SK-N-SH (cell line): ENCODE results near the gene PLSCR2. TPM values are rescaled to one million over a fixed set of nuclear protein-coding genes. Genes with fewer than 3 reads are reported as not detected.

Experiments
- CTCF ChIA-PET: fragments of 300-600, 350-600 bp; formaldehyde crosslinking; extraction: SDS; loops from one replicate; lab custom pipeline; 2021; lab: Yijun Ruan, JAX
- POLR2A ChIA-PET: fragments of 350-600 bp; sonication (Branson Sonifier 250); formaldehyde crosslinking; extraction: SDS; loops from one replicate; lab custom pipeline; 2020; ENCODE audit warnings: antibody characterized with exemption, inconsistent platforms; lab: Yijun Ruan, JAX
- DNase-seq: peaks from one replicate; pipeline ENCODE4 v3.0.0; 2012
- H2AFZ ChIP-seq: fragments of 200-600 bp; sonication (generic); 2 replicates; pipeline ENCODE4 v1.8.1; 2016; ENCODE audit warnings: antibody characterized with exemption, mild to moderate bottlenecking, low read depth
- H3F3A ChIP-seq: fragments of 200-600 bp; sonication (generic); replicated peaks from 2 replicates; pipeline ENCODE3; 2016; ENCODE audit warnings: antibody characterized with exemption, mild to moderate bottlenecking; ENCODE audit not compliant: insufficient read depth
- H3K27ac ChIP-seq, 2 experiments: fragments of 200-500 bp in 1 of 2; fragments of 200-600 bp in 1 of 2; sonication (Bioruptor generic) in 1 of 2; sonication (generic), shearing (Covaris generic) in 1 of 2; 2 replicates each; pipeline versions ENCODE4 v1.5.1 to v1.6.1; 2014 to 2016; ENCODE audit warnings: low read depth in 2 of 2, inconsistent platforms in 1 of 2, low read length in 1 of 2, mild to moderate bottlenecking in 1 of 2, mixed read lengths in 1 of 2
- H3K27me3 ChIP-seq: fragments of 200-600 bp; sonication (generic), shearing (Covaris generic); 2 replicates; pipeline ENCODE4 v1.6.1; 2016; ENCODE audit warnings: mixed run types; ENCODE audit not compliant: insufficient read depth
- H3K36me3 ChIP-seq, 2 experiments: fragments of 200-500 bp in 1 of 2; fragments of 200-600 bp in 1 of 2; sonication (Bioruptor generic) in 1 of 2; sonication (generic) in 1 of 2; replicated peaks in 1 of 2; 2 replicates each; pipeline versions ENCODE3 to v1.5.1; 2014 to 2016; ENCODE audit warnings: low read length in 1 of 2, mild to moderate bottlenecking in 1 of 2; ENCODE audit not compliant: insufficient read depth in 2 of 2, control insufficient read depth in 1 of 2
- H3K4me1 ChIP-seq, 2 experiments: fragments of 200-500 bp in 1 of 2; fragments of 200-600 bp in 1 of 2; sonication (Bioruptor generic) in 1 of 2; sonication (generic), shearing (Covaris generic) in 1 of 2; 2 replicates each; pipeline versions ENCODE4 v1.5.1 to v1.6.1; 2014 to 2016; ENCODE audit warnings: low read depth in 1 of 2, low read length in 1 of 2, mixed run types in 1 of 2; ENCODE audit not compliant: insufficient read depth in 2 of 2, control insufficient read depth in 1 of 2
- H3K4me2 ChIP-seq: fragments of 200-600 bp; sonication (generic), shearing (Covaris generic); 2 replicates; pipeline ENCODE4 v1.6.1; 2017; ENCODE audit warnings: mixed run types
- H3K4me3 ChIP-seq, 2 experiments: fragments of 200-500 bp in 1 of 2; fragments of 200-600 bp in 1 of 2; sonication (Bioruptor generic) in 1 of 2; sonication (generic), shearing (Covaris generic) in 1 of 2; 2 replicates each; pipeline versions ENCODE4 v1.5.1 to v1.8.1; 2014 to 2016; ENCODE audit warnings: low read depth in 2 of 2, inconsistent platforms in 1 of 2, low read length in 1 of 2, mild to moderate bottlenecking in 1 of 2, mixed read lengths in 1 of 2, moderate library complexity in 1 of 2
- H3K79me2 ChIP-seq: fragments of 200-600 bp; sonication (generic); 2 replicates; pipeline ENCODE4 v1.8.1; 2017; ENCODE audit warnings: mild to moderate bottlenecking; ENCODE audit not compliant: insufficient read depth
- H3K9ac ChIP-seq: fragments of 200-600 bp; sonication (generic); 2 replicates; pipeline ENCODE4 v1.6.1; 2017; ENCODE audit warnings: mixed run types
- H3K9me2 ChIP-seq: fragments of 200-600 bp; sonication (generic); 2 replicates; pipeline ENCODE4 v1.6.1; 2017; ENCODE audit warnings: mixed run types
- H3K9me3 ChIP-seq: fragments of 200-600 bp; sonication (generic); 2 replicates; pipeline ENCODE4 v1.6.1; 2017; ENCODE audit warnings: mixed run types, mild to moderate bottlenecking, moderate library complexity
- H4K20me1 ChIP-seq: fragments of 200-600 bp; sonication (generic); 2 replicates; pipeline ENCODE4 v1.6.1; 2017; ENCODE audit warnings: mild to moderate bottlenecking, mixed run types; ENCODE audit not compliant: insufficient read depth
- CHD2 ChIP-seq: fragments of 150-350 bp; IDR thresholded peaks from 2 replicates; pipeline ENCODE4 v1.6.1; 2018; ENCODE audit warnings: low read length; ENCODE audit not compliant: partially characterized antibody
- EP300 ChIP-seq, 2 experiments: IDR thresholded peaks; 2 replicates each; pipeline versions ENCODE4 v1.4.0 to v1.6.1; 2012; ENCODE audit warnings: borderline replicate concordance in 1 of 2, low read depth in 1 of 2, low read length in 1 of 2
- FOSL2 ChIP-seq: IDR thresholded peaks from 2 replicates; pipeline ENCODE4 v1.4.0; 2012; ENCODE audit warnings: low read depth, mild to moderate bottlenecking, moderate library complexity, borderline replicate concordance
- FOXM1 ChIP-seq: IDR thresholded peaks from 2 replicates; pipeline ENCODE4 v1.4.0; 2012; ENCODE audit warnings: low read depth, mild to moderate bottlenecking
- GABPA ChIP-seq: IDR thresholded peaks from 2 replicates; pipeline ENCODE4 v1.4.0; 2012; ENCODE audit warnings: low read depth, mild to moderate bottlenecking
- MXI1 ChIP-seq: IDR thresholded peaks from 2 replicates; pipeline ENCODE4 v1.6.1; 2012; ENCODE audit warnings: mild to moderate bottlenecking, low read depth, low read length, improper control_type of control experiment
- NFIC ChIP-seq: IDR thresholded peaks from 2 replicates; pipeline ENCODE4 v1.4.0; 2012; ENCODE audit warnings: borderline replicate concordance
- NRF1 ChIP-seq: IDR thresholded peaks from 2 replicates; pipeline ENCODE4 v1.6.1; 2012; ENCODE audit warnings: low read depth, mild to moderate bottlenecking, low read length
- RAD21 ChIP-seq: IDR thresholded peaks from 2 replicates; pipeline ENCODE4 v1.6.1; 2012; ENCODE audit warnings: mild to moderate bottlenecking, low read length
- RXRA ChIP-seq: IDR thresholded peaks from 2 replicates; pipeline ENCODE4 v1.4.0; 2012; ENCODE audit warnings: low read depth, mild to moderate bottlenecking, borderline replicate concordance
- TAF1 ChIP-seq: IDR thresholded peaks from 2 replicates; pipeline ENCODE4 v1.6.1; 2012; ENCODE audit warnings: low read depth, mild to moderate bottlenecking, low read length, moderate library complexity, borderline replicate concordance
- TCF12 ChIP-seq: IDR thresholded peaks from 2 replicates; pipeline ENCODE4 v1.4.0; 2012
- TEAD4 ChIP-seq: IDR thresholded peaks from 2 replicates; pipeline ENCODE4 v1.4.0; 2012; ENCODE audit warnings: mild to moderate bottlenecking, borderline replicate concordance; ENCODE audit not compliant: insufficient read depth
- USF1 ChIP-seq: IDR thresholded peaks from 2 replicates; pipeline ENCODE4 v1.4.0; 2012; ENCODE audit warnings: low read depth, borderline replicate concordance
- USF2 ChIP-seq: fragments of 150-350 bp; IDR thresholded peaks from 2 replicates; pipeline ENCODE4 v1.6.1; 2017; ENCODE audit warnings: antibody characterized with exemption, low read length, low read depth, borderline replicate concordance
- YY1 ChIP-seq: IDR thresholded peaks from 2 replicates; pipeline ENCODE4 v1.4.0; 2012; ENCODE audit warnings: low read depth, mild to moderate bottlenecking
- WGBS: methylation state at CpG from one replicate; pipeline ENCODE4 v1.1.6; 2017; ENCODE audit warnings: low lambda C conversion rate; 5-methylcytosine and 5-hydroxymethylcytosine counted together
- polyA plus RNA-seq, 3 experiments: library from polyadenylated mRNA; depleted of rRNA; stranded (reverse); fragments of >200 nt; gene quantifications; 2 replicates each; pipeline ENCODE4 v1.2.3, GENCODE V29; 2012
- TF ChIP-seq, protein P1 (sequence below): IDR thresholded peaks from 2 replicates; pipeline ENCODE4 v1.4.0; 2012; ENCODE audit warnings: low read depth, borderline replicate concordance
- TF ChIP-seq, protein P2 (sequence below): IDR thresholded peaks from 2 replicates; pipeline ENCODE4 v1.6.1; 2012; ENCODE audit warnings: mild to moderate bottlenecking, low read depth, low read length, moderate library complexity
- TF ChIP-seq, protein P3 (sequence below): fragments of 150-350 bp; IDR thresholded peaks from 2 replicates; pipeline ENCODE4 v1.6.1; 2016; ENCODE audit warnings: mild to moderate bottlenecking, low read depth, low read length

PLSCR2 gene
- polyA plus RNA-seq, 1 of the 3 experiments (the other 2 are of a cell fraction): not detected

DNA sequence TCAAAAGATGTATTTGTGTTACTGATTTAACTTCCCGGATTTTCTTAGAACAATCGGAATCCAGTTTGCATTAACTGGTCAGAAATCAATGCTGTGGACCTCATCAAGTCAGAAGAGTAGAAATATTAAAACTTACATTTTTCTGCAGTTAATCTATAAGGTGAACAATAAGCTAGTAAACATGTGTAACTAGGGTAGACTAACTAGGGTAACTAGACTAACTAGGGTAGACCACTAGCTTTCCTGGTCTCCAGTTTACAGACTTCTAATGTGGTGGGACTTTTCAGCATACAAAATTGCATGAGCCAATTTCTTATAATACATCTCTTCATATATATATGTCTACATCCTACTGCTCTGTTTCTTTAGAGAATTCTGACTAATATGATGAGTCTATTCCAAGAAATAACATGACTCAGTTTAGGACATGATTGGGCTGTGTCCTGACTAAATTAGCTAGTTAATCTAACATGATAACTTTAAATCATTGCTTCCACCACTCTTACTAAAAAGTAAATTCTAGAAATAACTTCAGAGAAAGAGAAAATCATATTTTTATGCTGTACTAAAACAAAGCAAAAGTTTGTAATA lies 5.3 kb downstream of the PLSCR2 start (continued):
- no peak for TF ChIP-seq TEAD4
- TF ChIP-seq, protein P1, sequence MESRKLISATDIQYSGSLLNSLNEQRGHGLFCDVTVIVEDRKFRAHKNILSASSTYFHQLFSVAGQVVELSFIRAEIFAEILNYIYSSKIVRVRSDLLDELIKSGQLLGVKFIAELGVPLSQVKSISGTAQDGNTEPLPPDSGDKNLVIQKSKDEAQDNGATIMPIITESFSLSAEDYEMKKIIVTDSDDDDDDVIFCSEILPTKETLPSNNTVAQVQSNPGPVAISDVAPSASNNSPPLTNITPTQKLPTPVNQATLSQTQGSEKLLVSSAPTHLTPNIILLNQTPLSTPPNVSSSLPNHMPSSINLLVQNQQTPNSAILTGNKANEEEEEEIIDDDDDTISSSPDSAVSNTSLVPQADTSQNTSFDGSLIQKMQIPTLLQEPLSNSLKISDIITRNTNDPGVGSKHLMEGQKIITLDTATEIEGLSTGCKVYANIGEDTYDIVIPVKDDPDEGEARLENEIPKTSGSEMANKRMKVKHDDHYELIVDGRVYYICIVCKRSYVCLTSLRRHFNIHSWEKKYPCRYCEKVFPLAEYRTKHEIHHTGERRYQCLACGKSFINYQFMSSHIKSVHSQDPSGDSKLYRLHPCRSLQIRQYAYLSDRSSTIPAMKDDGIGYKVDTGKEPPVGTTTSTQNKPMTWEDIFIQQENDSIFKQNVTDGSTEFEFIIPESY: no peak

DNA sequence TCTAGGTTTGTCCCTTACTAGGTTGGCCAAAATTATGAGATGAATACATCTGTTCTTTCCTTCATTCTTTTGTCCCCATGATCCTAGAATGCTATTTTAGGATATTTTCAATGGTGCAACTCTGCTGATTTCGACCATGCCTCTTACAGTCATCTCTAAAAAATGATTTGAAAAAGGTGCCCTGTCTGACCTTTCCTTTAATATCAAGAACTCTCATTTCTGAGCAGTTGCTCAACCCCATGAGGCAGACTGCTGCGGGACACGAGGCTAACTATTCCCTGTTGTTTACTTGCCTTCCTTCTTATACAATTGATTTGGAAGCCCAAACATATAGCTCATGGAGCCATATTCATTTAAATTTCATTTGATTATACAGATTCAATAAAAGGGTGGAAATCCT lies 14.6 kb downstream of the PLSCR2 start:
- Histone ChIP-seq H3K79me2 (no peaks in the 10 kb centered on the region), H2AFZ (no peak overlapping the region), H3K9ac (no peak overlapping the region), H3K4me3 (no peak overlapping the region), H3F3A (no peaks in the 10 kb centered on the region), H3K27me3 (no peaks in the 10 kb centered on the region; the same call in 1 of the 2 replicates), H3K4me1 (no peaks in the 10 kb centered on the region), H3K9me2 (no peaks in the 10 kb centered on the region), H3K4me2 (no peak overlapping the region), H3K9me3 (no peaks in the 10 kb centered on the region), H3K36me3 (no peaks in the 10 kb centered on the region), H3K27ac (no peak overlapping the region), H4K20me1 (no peaks in the 10 kb centered on the region)
- WGBS: 3% methylated on average over 3 of the region's 3 CpGs
- TF ChIP-seq NRF1: no peak
- no peak for TF ChIP-seq RAD21
- TF ChIP-seq, protein P2, sequence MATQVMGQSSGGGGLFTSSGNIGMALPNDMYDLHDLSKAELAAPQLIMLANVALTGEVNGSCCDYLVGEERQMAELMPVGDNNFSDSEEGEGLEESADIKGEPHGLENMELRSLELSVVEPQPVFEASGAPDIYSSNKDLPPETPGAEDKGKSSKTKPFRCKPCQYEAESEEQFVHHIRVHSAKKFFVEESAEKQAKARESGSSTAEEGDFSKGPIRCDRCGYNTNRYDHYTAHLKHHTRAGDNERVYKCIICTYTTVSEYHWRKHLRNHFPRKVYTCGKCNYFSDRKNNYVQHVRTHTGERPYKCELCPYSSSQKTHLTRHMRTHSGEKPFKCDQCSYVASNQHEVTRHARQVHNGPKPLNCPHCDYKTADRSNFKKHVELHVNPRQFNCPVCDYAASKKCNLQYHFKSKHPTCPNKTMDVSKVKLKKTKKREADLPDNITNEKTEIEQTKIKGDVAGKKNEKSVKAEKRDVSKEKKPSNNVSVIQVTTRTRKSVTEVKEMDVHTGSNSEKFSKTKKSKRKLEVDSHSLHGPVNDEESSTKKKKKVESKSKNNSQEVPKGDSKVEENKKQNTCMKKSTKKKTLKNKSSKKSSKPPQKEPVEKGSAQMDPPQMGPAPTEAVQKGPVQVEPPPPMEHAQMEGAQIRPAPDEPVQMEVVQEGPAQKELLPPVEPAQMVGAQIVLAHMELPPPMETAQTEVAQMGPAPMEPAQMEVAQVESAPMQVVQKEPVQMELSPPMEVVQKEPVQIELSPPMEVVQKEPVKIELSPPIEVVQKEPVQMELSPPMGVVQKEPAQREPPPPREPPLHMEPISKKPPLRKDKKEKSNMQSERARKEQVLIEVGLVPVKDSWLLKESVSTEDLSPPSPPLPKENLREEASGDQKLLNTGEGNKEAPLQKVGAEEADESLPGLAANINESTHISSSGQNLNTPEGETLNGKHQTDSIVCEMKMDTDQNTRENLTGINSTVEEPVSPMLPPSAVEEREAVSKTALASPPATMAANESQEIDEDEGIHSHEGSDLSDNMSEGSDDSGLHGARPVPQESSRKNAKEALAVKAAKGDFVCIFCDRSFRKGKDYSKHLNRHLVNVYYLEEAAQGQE: no peak
- TF ChIP-seq EP300 (IDR thresholded peaks at IDR 0.05; ENCODE audit: borderline replicate concordance in 1 of 2, low read depth in 1 of 2, low read length in 1 of 2): no peak
- no peak for TF ChIP-seq RXRA
- no peak for TF ChIP-seq FOSL2
- no peak for TF ChIP-seq USF2
- no peak for TF ChIP-seq FOXM1
- no peak for TF ChIP-seq YY1
- no peak for TF ChIP-seq NFIC
- TF ChIP-seq TCF12: no peak
- TF ChIP-seq CHD2: no peak
- TF ChIP-seq MXI1: no peak
- no peak for TF ChIP-seq TAF1
- TF ChIP-seq GABPA: no peak
- TF ChIP-seq USF1: no peak
- TF ChIP-seq, protein P3, sequence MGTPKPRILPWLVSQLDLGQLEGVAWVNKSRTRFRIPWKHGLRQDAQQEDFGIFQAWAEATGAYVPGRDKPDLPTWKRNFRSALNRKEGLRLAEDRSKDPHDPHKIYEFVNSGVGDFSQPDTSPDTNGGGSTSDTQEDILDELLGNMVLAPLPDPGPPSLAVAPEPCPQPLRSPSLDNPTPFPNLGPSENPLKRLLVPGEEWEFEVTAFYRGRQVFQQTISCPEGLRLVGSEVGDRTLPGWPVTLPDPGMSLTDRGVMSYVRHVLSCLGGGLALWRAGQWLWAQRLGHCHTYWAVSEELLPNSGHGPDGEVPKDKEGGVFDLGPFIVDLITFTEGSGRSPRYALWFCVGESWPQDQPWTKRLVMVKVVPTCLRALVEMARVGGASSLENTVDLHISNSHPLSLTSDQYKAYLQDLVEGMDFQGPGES: no peak
- CTCF ChIA-PET: no interaction called here
- POLR2A ChIA-PET: no interaction called here
- no peak for DNase-seq
